Fibroblast of skin of scalp (primary cell): Measurements from ENCODE around the gene LRIF1. TPM values are rescaled to one million over a fixed set of nuclear protein-coding genes. Genes with fewer than 3 reads are reported as not detected.
"Not testable (repeated sequence)": the region's sequence is repeated elsewhere in the genome, so short reads cannot be mapped to it uniquely, and the experiment has no call there.

Source experiments
- DNase-seq: peaks from one replicate; pipeline ENCODE4 v3.0.0-alpha.2; 2013
- polyA plus RNA-seq, 2 experiments: library from polyadenylated mRNA; unstranded; fragments of 120-200 nt; gene quantifications; one replicate each; pipeline ENCODE4 v1.2.1, GENCODE V29; 2013; ENCODE audit not compliant: insufficient read length in 2 of 2

The LRIF1 gene
- polyA plus RNA-seq (2013, experiment 1 of 2; ENCODE audit: insufficient read length) = 12.0 TPM
- 13.1 TPM for polyA plus RNA-seq (2013, experiment 2 of 2; ENCODE audit: insufficient read length)

GRCh38 chr1:110963691-110964454 lies at the start of gene LRIF1:
Gene LRIF1, minus strand, starts transcription at chr1:110963922. Its CDS starts 234 bp downstream, at chr1:110963688.
- peak; percentile 99 for DNase-seq

- DNase-seq = no peak
Measured at GRCh38 chr1:111008031-111008430, 44.3 kb upstream of the LRIF1 start.

- no peak for DNase-seq
Measured at GRCh38 chr1:111006556-111006955, 42.8 kb upstream of the LRIF1 start.

- DNase-seq = not testable (repeated sequence)
Measured at GRCh38 chr1:110999607-111000006, 35.9 kb upstream of the LRIF1 start.

GRCh38 chr1:110992329-110992728 lies 28.6 kb upstream of the LRIF1 start:
- DNase-seq = peak; percentile 1

- not testable (repeated sequence) for DNase-seq
Measured at GRCh38 chr1:110991295-110991694, 27.6 kb upstream of the LRIF1 start.

GRCh38 chr1:110990541-110990940 lies 26.8 kb upstream of the LRIF1 start:
- DNase-seq = no peak

- DNase-seq = no peak
Measured at GRCh38 chr1:110986407-110986891, 22.7 kb upstream of the LRIF1 start.

- no peak for DNase-seq
Measured at GRCh38 chr1:110982320-110982719, 18.6 kb upstream of the LRIF1 start.

GRCh38 chr1:110979154-110979553 lies 15.4 kb upstream of the LRIF1 start:
- no peak for DNase-seq

GRCh38 chr1:110976089-110976488 lies 12.4 kb upstream of the LRIF1 start:
- peak; percentile 5 for DNase-seq

- DNase-seq = no peak
Measured at GRCh38 chr1:110975265-110975664, 11.5 kb upstream of the LRIF1 start.

GRCh38 chr1:110967256-110967655 lies 3.5 kb upstream of the LRIF1 start:
- no peak for DNase-seq

GRCh38 chr1:110964455-110964903 lies 757 bp upstream of the LRIF1 start:
- DNase-seq = no peak

GRCh38 chr1:110962892-110963690 lies 631 bp downstream of the LRIF1 start:
- DNase-seq = peak; percentile 85

GRCh38 chr1:110961902-110962301 lies 1.8 kb downstream of the LRIF1 start:
- DNase-seq = no peak

- no peak for DNase-seq
Measured at GRCh38 chr1:110960777-110961420, 2.8 kb downstream of the LRIF1 start.

GRCh38 chr1:110957798-110958197 lies 5.9 kb downstream of the LRIF1 start:
- DNase-seq = no peak

- no peak for DNase-seq
Measured at GRCh38 chr1:110956586-110956985, 7.1 kb downstream of the LRIF1 start.

- no peak for DNase-seq
Measured at GRCh38 chr1:110953031-110953430, 10.7 kb downstream of the LRIF1 start.

GRCh38 chr1:110952031-110952430 lies 11.7 kb downstream of the LRIF1 start:
- DNase-seq = no peak

GRCh38 chr1:110951161-110951560 lies 12.6 kb downstream of the LRIF1 start:
- no peak for DNase-seq
